Natural killer cell (primary cell): Measurements from ENCODE around the gene ARF1. TPM values are rescaled to one million over a fixed set of nuclear protein-coding genes. Genes with fewer than 3 reads are reported as not detected.

Experiments used
- ATAC-seq, 3 donors: fragments of 150-1000 bp in 2 of 3; fragments of 200-7000 bp in 1 of 3; cut with Tn5 transposase; 1 replicate in 1 of 3; 2 replicates in 2 of 3; pipeline ENCODE4 v1.10.0; 2021; ENCODE audit warnings: mild to moderate bottlenecking in 2 of 3, moderate library complexity in 2 of 3
- DNase-seq, 2 donors: peaks; one replicate each; pipeline versions ENCODE4 v3.0.0 to v3.0.0-alpha.2; 2013 to 2021; ENCODE audit warnings: mixed read lengths in 1 of 2
- H3K27ac ChIP-seq: one replicate; pipeline ENCODE4 v1.5.1; 2013; ENCODE audit warnings: mild to moderate bottlenecking, low read length
- H3K27me3 ChIP-seq: one replicate; pipeline ENCODE4 v1.6.1; 2013; ENCODE audit warnings: low read length; ENCODE audit not compliant: control insufficient read depth, insufficient read depth
- H3K36me3 ChIP-seq: one replicate; pipeline ENCODE4 v1.6.1; 2013; ENCODE audit warnings: low read length; ENCODE audit not compliant: control insufficient read depth, insufficient read depth
- H3K4me1 ChIP-seq: one replicate; pipeline ENCODE4 v1.6.1; 2013; ENCODE audit warnings: low read length; ENCODE audit not compliant: control insufficient read depth, insufficient read depth
- H3K4me3 ChIP-seq: one replicate; pipeline ENCODE4 v1.5.1; 2013; ENCODE audit warnings: low read length
- H3K9me3 ChIP-seq: one replicate; pipeline ENCODE4 v1.6.1; 2013; ENCODE audit warnings: low read length; ENCODE audit not compliant: control insufficient read depth, insufficient read depth
- H3K27ac Mint-ChIP-seq, 2 donors: one replicate each; pipeline ENCODE4 v1.8.0; 2022; ENCODE audit warnings: mild to moderate bottlenecking in 2 of 2, mixed read lengths in 2 of 2, moderate library complexity in 1 of 2
- H3K27me3 Mint-ChIP-seq, 2 donors: one replicate each; pipeline ENCODE4 v1.8.0; 2022; ENCODE audit warnings: low read depth in 2 of 2, mixed read lengths in 2 of 2
- H3K36me3 Mint-ChIP-seq: one replicate; pipeline ENCODE4 v1.8.0; 2022; ENCODE audit warnings: mixed read lengths
- H3K4me1 Mint-ChIP-seq, 2 donors: one replicate each; pipeline ENCODE4 v1.8.0; 2022; ENCODE audit warnings: mixed read lengths in 2 of 2
- H3K4me3 Mint-ChIP-seq: one replicate; pipeline ENCODE4 v1.8.0; 2022; ENCODE audit warnings: mild to moderate bottlenecking, moderate library complexity, mixed read lengths
- H3K9me3 Mint-ChIP-seq, 2 donors: one replicate each; pipeline ENCODE4 v1.8.0; 2022; ENCODE audit warnings: mixed read lengths in 2 of 2
- WGBS: methylation state at CpG from one replicate; pipeline ENCODE4 v1.1.7; 2013; ENCODE audit warnings: missing lambda C conversion rate; ENCODE audit not compliant: insufficient coverage; 5-methylcytosine and 5-hydroxymethylcytosine counted together
- intact Hi-C: fragments of 100-400 bp; cut with micrococcal nuclease; formaldehyde crosslinking; loops from one replicate; pipeline ENCODE4 v1.14.2; 2022
- total RNA-seq, 4 donors: library from RNA; stranded (reverse); fragments of 120-200 nt in 1 of 4; gene quantifications; one replicate each; pipeline versions ENCODE4 v1.2.3 to v1.2.4, GENCODE V29; 2013 to 2022
- TF ChIP-seq, protein P1 (sequence below): fragments of 200-600 bp; IDR thresholded peaks from one replicate; pipeline ENCODE4 v1.8.0; 2022; ENCODE audit warnings: antibody characterized with exemption

Gene ARF1
- total RNA-seq, 3 donors from 2014 or later (not counting 1 experiment from before 2014, with no cell fraction given), result 368 to 427 (median 424) TPM

DNA sequence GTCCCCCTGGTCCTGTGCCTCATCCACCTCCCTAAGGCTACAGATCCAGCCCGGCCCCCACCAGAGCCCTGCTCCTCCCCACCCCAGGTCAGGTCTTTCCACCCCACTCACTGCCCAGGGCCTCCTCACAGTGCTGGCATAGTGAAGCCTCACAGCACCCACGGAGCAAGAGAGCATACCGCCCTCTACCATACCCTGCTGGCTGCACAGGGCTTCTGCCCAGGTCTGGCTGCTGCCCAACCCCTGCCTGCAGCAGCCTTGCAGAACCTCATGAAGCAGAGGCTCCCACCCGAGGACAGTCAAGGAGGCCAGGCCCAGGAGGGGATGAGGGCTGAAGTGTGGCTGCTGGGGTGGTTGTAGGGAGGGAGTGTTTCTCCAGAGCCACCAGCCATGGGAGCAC lies 19.7 kb upstream of the ARF1 start:
- no peak overlapping the region for H3K4me3 ChIP-seq
- no peak overlapping the region for H3K27ac ChIP-seq
- TF ChIP-seq, protein P1, sequence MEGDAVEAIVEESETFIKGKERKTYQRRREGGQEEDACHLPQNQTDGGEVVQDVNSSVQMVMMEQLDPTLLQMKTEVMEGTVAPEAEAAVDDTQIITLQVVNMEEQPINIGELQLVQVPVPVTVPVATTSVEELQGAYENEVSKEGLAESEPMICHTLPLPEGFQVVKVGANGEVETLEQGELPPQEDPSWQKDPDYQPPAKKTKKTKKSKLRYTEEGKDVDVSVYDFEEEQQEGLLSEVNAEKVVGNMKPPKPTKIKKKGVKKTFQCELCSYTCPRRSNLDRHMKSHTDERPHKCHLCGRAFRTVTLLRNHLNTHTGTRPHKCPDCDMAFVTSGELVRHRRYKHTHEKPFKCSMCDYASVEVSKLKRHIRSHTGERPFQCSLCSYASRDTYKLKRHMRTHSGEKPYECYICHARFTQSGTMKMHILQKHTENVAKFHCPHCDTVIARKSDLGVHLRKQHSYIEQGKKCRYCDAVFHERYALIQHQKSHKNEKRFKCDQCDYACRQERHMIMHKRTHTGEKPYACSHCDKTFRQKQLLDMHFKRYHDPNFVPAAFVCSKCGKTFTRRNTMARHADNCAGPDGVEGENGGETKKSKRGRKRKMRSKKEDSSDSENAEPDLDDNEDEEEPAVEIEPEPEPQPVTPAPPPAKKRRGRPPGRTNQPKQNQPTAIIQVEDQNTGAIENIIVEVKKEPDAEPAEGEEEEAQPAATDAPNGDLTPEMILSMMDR, result no peak
- H3K36me3 ChIP-seq, result no peaks in the 10 kb centered on the region
- peaks cover 23% of the 10 kb centered on the region for H3K4me1 ChIP-seq
- Mint-ChIP-seq H3K27me3 (peaks cover 22 to 32% of the 10 kb centered on the region in 2 donors), H3K36me3 (no peaks in the 10 kb centered on the region), H3K27ac (no peak overlapping the region), H3K9me3 (no peaks in the 10 kb centered on the region), H3K4me3 (no peak overlapping the region), H3K4me1 (peaks cover 0 to 11% of the 10 kb centered on the region in 2 donors)
- intact Hi-C loops, result no loop called here
- 68% methylated on average over 4 of the region's 4 CpGs for WGBS
- DNase-seq (no peak), ATAC-seq (no peak)
- peaks cover 4% of the 10 kb centered on the region for H3K9me3 ChIP-seq
- peaks cover 49% of the 10 kb centered on the region for H3K27me3 ChIP-seq

DNA sequence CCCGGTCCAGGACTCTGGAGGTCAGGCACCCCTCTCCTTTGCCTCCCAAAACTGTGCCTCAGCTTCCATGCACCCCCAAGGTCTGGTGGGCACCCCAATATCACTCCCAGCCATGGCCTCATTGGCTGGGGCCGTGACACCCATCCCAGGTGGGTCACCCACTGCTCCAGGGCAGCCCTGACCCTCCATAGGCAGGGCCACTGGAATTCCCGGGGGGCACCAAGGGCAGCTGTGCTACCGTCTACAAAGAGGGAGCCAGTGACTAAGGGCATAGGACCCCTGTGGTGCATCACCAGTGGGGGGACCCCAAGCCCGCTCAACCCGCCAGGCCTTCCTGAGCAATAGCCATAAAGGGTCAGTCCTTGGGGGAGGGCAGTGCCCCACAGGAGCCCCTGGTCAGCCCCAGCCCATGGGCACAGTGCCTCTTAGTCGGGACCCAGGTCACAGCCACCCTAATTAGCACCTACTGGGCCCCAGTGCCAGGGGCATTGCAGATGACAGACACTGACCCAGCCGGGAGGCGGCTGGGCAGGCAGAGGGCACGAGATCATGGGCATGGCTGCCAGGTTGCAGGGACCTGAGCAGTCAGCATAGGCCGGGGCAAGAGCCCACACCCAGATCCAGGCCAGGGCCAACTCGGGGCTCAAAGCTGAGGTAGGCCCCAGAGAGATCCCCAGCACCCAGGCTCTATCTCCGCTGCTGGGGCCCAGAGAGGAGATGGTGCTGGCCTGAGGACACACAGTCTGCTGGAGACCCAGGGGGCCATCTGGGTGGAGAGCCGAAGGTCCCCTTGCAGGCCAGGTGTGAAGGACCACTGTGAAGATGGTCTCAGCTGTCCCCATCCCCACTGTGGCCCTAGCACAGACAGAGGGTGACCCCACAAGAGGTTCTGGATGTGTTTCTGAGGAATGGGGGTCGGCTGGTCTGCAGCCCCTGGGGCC lies 19.0 kb upstream of the ARF1 start:
- Histone ChIP-seq H3K27ac (no peak overlapping the region), H3K27me3 (peaks cover 49% of the 10 kb centered on the region), H3K36me3 (no peaks in the 10 kb centered on the region), H3K4me1 (peaks cover 23% of the 10 kb centered on the region), H3K4me3 (no peak overlapping the region), H3K9me3 (peaks cover 4% of the 10 kb centered on the region)
- Mint-ChIP-seq H3K4me1 (peaks cover 0 to 11% of the 10 kb centered on the region in 2 donors), H3K27ac (no peak overlapping the region), H3K36me3 (no peaks in the 10 kb centered on the region), H3K9me3 (no peaks in the 10 kb centered on the region), H3K27me3 (peaks cover 17 to 29% of the 10 kb centered on the region in 2 donors), H3K4me3 (no peak overlapping the region)
- TF ChIP-seq, protein P1, result no peak
- intact Hi-C loops, result no loop called here
- WGBS, result 89% methylated on average over 15 of the region's 15 CpGs
- ATAC-seq (no peak), DNase-seq (no peak)

DNA sequence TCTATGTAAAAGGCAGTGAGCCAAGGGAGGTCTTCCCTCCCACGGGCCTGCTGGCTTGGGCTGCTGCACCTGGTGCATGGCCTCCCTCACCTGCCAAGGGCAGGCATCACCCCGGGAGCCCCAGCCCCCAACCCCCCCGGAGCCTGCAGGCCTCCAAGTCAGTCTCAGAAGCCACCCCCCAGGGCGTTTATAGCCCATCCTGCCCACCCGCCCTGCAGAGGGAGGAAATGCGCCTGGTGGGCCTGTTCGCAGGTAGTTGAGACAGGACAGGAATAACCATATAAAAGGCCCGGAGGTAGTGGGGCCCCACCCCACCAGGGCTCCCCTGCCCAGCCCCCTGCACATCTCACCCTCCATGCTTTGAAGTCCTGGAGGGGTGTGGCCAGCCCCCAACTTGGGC lies 18.2 kb upstream of the ARF1 start:
- Mint-ChIP-seq H3K27me3 (peaks cover 17 to 24% of the 10 kb centered on the region in 2 donors), H3K4me3 (no peak overlapping the region), H3K4me1 (peaks cover 0 to 11% of the 10 kb centered on the region in 2 donors), H3K36me3 (no peaks in the 10 kb centered on the region), H3K9me3 (no peaks in the 10 kb centered on the region), H3K27ac (no peak overlapping the region)
- peaks cover 16% of the 10 kb centered on the region for H3K4me1 ChIP-seq
- no peak for ATAC-seq
- H3K36me3 ChIP-seq, result no peaks in the 10 kb centered on the region
- peaks cover 4% of the 10 kb centered on the region for H3K9me3 ChIP-seq
- intact Hi-C loops, result no loop called here
- 65% methylated on average over 5 of the region's 8 CpGs for WGBS
- H3K4me3 ChIP-seq, result no peak overlapping the region
- no peak for DNase-seq
- TF ChIP-seq, protein P1, result no peak
- H3K27ac ChIP-seq, result no peak overlapping the region
- H3K27me3 ChIP-seq, result peaks cover 49% of the 10 kb centered on the region
